ENCODE measurements around the gene GID8.

Gene GID8

GRCh38 chr20:62938105-62938888 is at the start of gene GID8:
Gene GID8 (plus strand): TSS chr20:62938147. CDS start chr20:62941503, 3,356 bp downstream.
- DNase-seq: peak in 1 of 2 donors; percentile 38

- DNase-seq: no peak
Measured at GRCh38 chr20:62888406-62888805, 49.5 kb upstream of the GID8 start.

GRCh38 chr20:62888910-62889309 is 49.0 kb upstream of the GID8 start:
- no peak for DNase-seq

GRCh38 chr20:62889411-62889810 is 48.5 kb upstream of the GID8 start:
- no peak for DNase-seq

GRCh38 chr20:62889871-62890270 is 48.1 kb upstream of the GID8 start:
- DNase-seq: no peak

- no peak for DNase-seq
Measured at GRCh38 chr20:62890444-62890843, 47.5 kb upstream of the GID8 start.

GRCh38 chr20:62891111-62891510 is 46.8 kb upstream of the GID8 start:
- DNase-seq: no peak

- no peak for DNase-seq
Measured at GRCh38 chr20:62892348-62893304, 45.3 kb upstream of the GID8 start.

- no peak for DNase-seq
Measured at GRCh38 chr20:62893700-62894099, 44.2 kb upstream of the GID8 start.

- no peak for DNase-seq
Measured at GRCh38 chr20:62894261-62894660, 43.7 kb upstream of the GID8 start.

GRCh38 chr20:62895539-62895938 is 42.4 kb upstream of the GID8 start:
- DNase-seq: no peak

GRCh38 chr20:62896526-62896925 is 41.4 kb upstream of the GID8 start:
- no peak for DNase-seq

- no peak for DNase-seq
Measured at GRCh38 chr20:62897666-62898065, 40.3 kb upstream of the GID8 start.

- DNase-seq: no peak
Measured at GRCh38 chr20:62898093-62898964, 39.6 kb upstream of the GID8 start.

GRCh38 chr20:62898970-62899632 is 38.8 kb upstream of the GID8 start:
- peak in 1 of 2 donors; percentile 36 for DNase-seq

GRCh38 chr20:62899633-62900051 is 38.3 kb upstream of the GID8 start:
- no peak for DNase-seq

GRCh38 chr20:62900052-62900691 is 37.8 kb upstream of the GID8 start:
- DNase-seq: peak; percentile 65 to 66

GRCh38 chr20:62900692-62901584 is 37.0 kb upstream of the GID8 start:
- no peak for DNase-seq

GRCh38 chr20:62901891-62902290 is 36.1 kb upstream of the GID8 start:
- no peak for DNase-seq

GRCh38 chr20:62902926-62903615 is 34.9 kb upstream of the GID8 start:
- no peak for DNase-seq

All from stimulated activated CD4-positive, alpha-beta T cell treated with anti-CD3 and anti-CD28 coated beads, Interleukin-2, amount 100 ng/mL, for 48 hours (primary cell).